ENCODE data around the gene NPTX1. TPM values are rescaled to one million over a fixed set of nuclear protein-coding genes. Genes with fewer than 3 reads are reported as not detected.

The NPTX1 gene
- polyA plus RNA-seq, 1 donor from 2014 or later = 0.56 TPM

- Histone ChIP-seq H3F3A (ENCODE audit: insufficient read depth, low read length, poor library complexity, severe bottlenecking) (no peaks in the 10 kb centered on the region), H3K36me3 (ENCODE audit: insufficient read depth, low read length) (no peaks in the 10 kb centered on the region), H3K4me2 (ENCODE audit: low read length) (no peak overlapping the region), H3K27me3 (ENCODE audit: insufficient read depth, low read depth, low read length) (no peaks in the 10 kb centered on the region), H3K4me3 (ENCODE audit: low read length) (no peak overlapping the region), H3K9me2 (ENCODE audit: insufficient read depth, low read length) (no peaks in the 10 kb centered on the region), H3K9ac (ENCODE audit: low read length) (no peak overlapping the region), H4K20me1 (ENCODE audit: insufficient read depth) (no peaks in the 10 kb centered on the region), H2AFZ (ENCODE audit: low read depth, low read length) (no peak overlapping the region), H3K79me2 (replicated peaks; ENCODE audit: insufficient read depth, low read length) (no peaks in the 10 kb centered on the region), H3K9me3 (ENCODE audit: low read length) (no peaks in the 10 kb centered on the region), H3K27ac (ENCODE audit: low read length) (no peak overlapping the region)
- TF ChIP-seq TAF1 (IDR thresholded peaks at IDR 0.05; ENCODE audit: low read depth) = no peak
- no peak for TF ChIP-seq EP300 (conservative IDR thresholded peaks at IDR 0.05; ENCODE audit: poor library complexity, severe bottlenecking)
- TF ChIP-seq, protein P1, sequence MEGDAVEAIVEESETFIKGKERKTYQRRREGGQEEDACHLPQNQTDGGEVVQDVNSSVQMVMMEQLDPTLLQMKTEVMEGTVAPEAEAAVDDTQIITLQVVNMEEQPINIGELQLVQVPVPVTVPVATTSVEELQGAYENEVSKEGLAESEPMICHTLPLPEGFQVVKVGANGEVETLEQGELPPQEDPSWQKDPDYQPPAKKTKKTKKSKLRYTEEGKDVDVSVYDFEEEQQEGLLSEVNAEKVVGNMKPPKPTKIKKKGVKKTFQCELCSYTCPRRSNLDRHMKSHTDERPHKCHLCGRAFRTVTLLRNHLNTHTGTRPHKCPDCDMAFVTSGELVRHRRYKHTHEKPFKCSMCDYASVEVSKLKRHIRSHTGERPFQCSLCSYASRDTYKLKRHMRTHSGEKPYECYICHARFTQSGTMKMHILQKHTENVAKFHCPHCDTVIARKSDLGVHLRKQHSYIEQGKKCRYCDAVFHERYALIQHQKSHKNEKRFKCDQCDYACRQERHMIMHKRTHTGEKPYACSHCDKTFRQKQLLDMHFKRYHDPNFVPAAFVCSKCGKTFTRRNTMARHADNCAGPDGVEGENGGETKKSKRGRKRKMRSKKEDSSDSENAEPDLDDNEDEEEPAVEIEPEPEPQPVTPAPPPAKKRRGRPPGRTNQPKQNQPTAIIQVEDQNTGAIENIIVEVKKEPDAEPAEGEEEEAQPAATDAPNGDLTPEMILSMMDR (IDR thresholded peaks at IDR 0.05; ENCODE audit: poor library complexity, severe bottlenecking) = no peak
- TF ChIP-seq, protein P2, sequence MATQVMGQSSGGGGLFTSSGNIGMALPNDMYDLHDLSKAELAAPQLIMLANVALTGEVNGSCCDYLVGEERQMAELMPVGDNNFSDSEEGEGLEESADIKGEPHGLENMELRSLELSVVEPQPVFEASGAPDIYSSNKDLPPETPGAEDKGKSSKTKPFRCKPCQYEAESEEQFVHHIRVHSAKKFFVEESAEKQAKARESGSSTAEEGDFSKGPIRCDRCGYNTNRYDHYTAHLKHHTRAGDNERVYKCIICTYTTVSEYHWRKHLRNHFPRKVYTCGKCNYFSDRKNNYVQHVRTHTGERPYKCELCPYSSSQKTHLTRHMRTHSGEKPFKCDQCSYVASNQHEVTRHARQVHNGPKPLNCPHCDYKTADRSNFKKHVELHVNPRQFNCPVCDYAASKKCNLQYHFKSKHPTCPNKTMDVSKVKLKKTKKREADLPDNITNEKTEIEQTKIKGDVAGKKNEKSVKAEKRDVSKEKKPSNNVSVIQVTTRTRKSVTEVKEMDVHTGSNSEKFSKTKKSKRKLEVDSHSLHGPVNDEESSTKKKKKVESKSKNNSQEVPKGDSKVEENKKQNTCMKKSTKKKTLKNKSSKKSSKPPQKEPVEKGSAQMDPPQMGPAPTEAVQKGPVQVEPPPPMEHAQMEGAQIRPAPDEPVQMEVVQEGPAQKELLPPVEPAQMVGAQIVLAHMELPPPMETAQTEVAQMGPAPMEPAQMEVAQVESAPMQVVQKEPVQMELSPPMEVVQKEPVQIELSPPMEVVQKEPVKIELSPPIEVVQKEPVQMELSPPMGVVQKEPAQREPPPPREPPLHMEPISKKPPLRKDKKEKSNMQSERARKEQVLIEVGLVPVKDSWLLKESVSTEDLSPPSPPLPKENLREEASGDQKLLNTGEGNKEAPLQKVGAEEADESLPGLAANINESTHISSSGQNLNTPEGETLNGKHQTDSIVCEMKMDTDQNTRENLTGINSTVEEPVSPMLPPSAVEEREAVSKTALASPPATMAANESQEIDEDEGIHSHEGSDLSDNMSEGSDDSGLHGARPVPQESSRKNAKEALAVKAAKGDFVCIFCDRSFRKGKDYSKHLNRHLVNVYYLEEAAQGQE (IDR thresholded peaks at IDR 0.05; ENCODE audit: borderline replicate concordance) = no peak
- no peak for TF ChIP-seq EZH2 (IDR thresholded peaks at IDR 0.05; ENCODE audit: borderline replicate concordance, insufficient read depth, low read length, poor library complexity, severe bottlenecking)
- TF ChIP-seq MXI1 (conservative IDR thresholded peaks at IDR 0.05; ENCODE audit: poor library complexity, severe bottlenecking) = no peak
- no peak for TF ChIP-seq SMC3 (conservative IDR thresholded peaks at IDR 0.05; ENCODE audit: poor library complexity)
- no peak for TF ChIP-seq POLR2AphosphoS5 (IDR thresholded peaks at IDR 0.05)
- TF ChIP-seq RAD21 (conservative IDR thresholded peaks at IDR 0.05) = no peak
These were observed 34.6 kb downstream of the NPTX1 start for GRCh38 chr17:80441598-80442322.

DNA sequence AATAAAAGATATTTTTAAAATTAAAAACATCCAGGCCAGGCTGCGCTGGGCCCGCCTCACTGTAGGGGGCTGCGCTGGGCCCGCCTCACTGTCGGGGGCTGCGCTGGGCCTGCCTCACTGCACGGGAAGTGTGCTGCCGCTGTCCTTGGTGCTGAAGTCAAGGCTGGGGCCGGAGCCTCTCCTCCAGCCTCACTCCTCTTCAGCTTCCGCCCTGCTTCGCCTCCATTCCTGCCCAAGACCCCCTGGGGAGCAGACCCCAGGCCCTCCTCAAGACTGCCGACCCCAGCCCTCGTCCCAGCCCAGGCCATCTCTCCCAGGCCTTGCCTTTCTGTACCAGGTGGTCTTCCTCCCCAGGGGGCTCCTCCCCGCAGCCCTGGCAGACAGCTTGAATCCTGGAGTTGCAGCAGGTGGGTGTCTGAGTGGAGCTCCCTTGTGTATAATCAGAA lies 35.3 kb downstream of the NPTX1 start:
- H3K4me3 ChIP-seq (ENCODE audit: low read length) = no peak overlapping the region
- H3K27me3 ChIP-seq (ENCODE audit: insufficient read depth, low read depth, low read length) = no peaks in the 10 kb centered on the region
- no peaks in the 10 kb centered on the region for H3K36me3 ChIP-seq (ENCODE audit: insufficient read depth, low read length)
- no peaks in the 10 kb centered on the region for H3F3A ChIP-seq (ENCODE audit: insufficient read depth, low read length, poor library complexity, severe bottlenecking)
- no peak overlapping the region for H3K27ac ChIP-seq (ENCODE audit: low read length)
- H3K4me2 ChIP-seq (ENCODE audit: low read length) = no peak overlapping the region
- no peaks in the 10 kb centered on the region for H3K79me2 ChIP-seq (replicated peaks; ENCODE audit: insufficient read depth, low read length)
- no peak overlapping the region for H3K9ac ChIP-seq (ENCODE audit: low read length)
- no peaks in the 10 kb centered on the region for H3K9me2 ChIP-seq (ENCODE audit: insufficient read depth, low read length)
- no peak overlapping the region for H2AFZ ChIP-seq (ENCODE audit: low read depth, low read length)
- H4K20me1 ChIP-seq (ENCODE audit: insufficient read depth) = no peaks in the 10 kb centered on the region
- TF ChIP-seq, protein P2 (IDR thresholded peaks at IDR 0.05; ENCODE audit: borderline replicate concordance) = peak; percentile 88
- no peak for TF ChIP-seq TAF1 (IDR thresholded peaks at IDR 0.05; ENCODE audit: low read depth)
- TF ChIP-seq SMC3 (conservative IDR thresholded peaks at IDR 0.05; ENCODE audit: poor library complexity) = no peak
- no peak for TF ChIP-seq POLR2AphosphoS5 (IDR thresholded peaks at IDR 0.05)
- TF ChIP-seq EZH2 (IDR thresholded peaks at IDR 0.05; ENCODE audit: borderline replicate concordance, insufficient read depth, low read length, poor library complexity, severe bottlenecking) = no peak
- no peaks in the 10 kb centered on the region for H3K9me3 ChIP-seq (ENCODE audit: low read length)

Measured in neural cell (in vitro differentiated cells).